GM18526 (cell line): ENCODE results near the gene SLU7.

Experiments
- POLR2A ChIP-seq: IDR thresholded peaks from 3 replicates; pipeline ENCODE4 v1.6.1; 2011; ENCODE audit not compliant: insufficient read length; ENCODE audit errors: extremely low read depth

SLU7 gene

GRCh38 chr5:160456480-160457177 lies 37.7 kb upstream of the SLU7 start:
- no peak for TF ChIP-seq POLR2A

GRCh38 chr5:160455600-160455999 lies 36.7 kb upstream of the SLU7 start:
- no peak for TF ChIP-seq POLR2A

GRCh38 chr5:160453751-160454150 lies 34.9 kb upstream of the SLU7 start:
- TF ChIP-seq POLR2A: no peak

GRCh38 chr5:160452795-160453194 lies 33.9 kb upstream of the SLU7 start:
- TF ChIP-seq POLR2A: no peak

- no peak for TF ChIP-seq POLR2A
These were observed 33.2 kb upstream of the SLU7 start for GRCh38 chr5:160452036-160452435.

- TF ChIP-seq POLR2A: no peak
These were observed 32.4 kb upstream of the SLU7 start for GRCh38 chr5:160451281-160451680.

GRCh38 chr5:160450164-160450932 lies 31.5 kb upstream of the SLU7 start:
- no peak for TF ChIP-seq POLR2A

- TF ChIP-seq POLR2A: no peak
These were observed 30.6 kb upstream of the SLU7 start for GRCh38 chr5:160449458-160449857.

GRCh38 chr5:160448886-160449285 lies 30.0 kb upstream of the SLU7 start:
- no peak for TF ChIP-seq POLR2A

GRCh38 chr5:160445751-160446150 lies 26.9 kb upstream of the SLU7 start:
- TF ChIP-seq POLR2A: no peak

GRCh38 chr5:160445132-160445531 lies 26.3 kb upstream of the SLU7 start:
- TF ChIP-seq POLR2A: no peak

- no peak for TF ChIP-seq POLR2A
These were observed 25.5 kb upstream of the SLU7 start for GRCh38 chr5:160444407-160444806.

GRCh38 chr5:160442824-160443431 lies 24.0 kb upstream of the SLU7 start:
- TF ChIP-seq POLR2A: no peak

GRCh38 chr5:160441311-160441781 lies 22.5 kb upstream of the SLU7 start:
- no peak for TF ChIP-seq POLR2A

- peak; percentile 36 for TF ChIP-seq POLR2A
These were observed 20.3 kb upstream of the SLU7 start for GRCh38 chr5:160439205-160439600.
